DND-41 (cell line): Measurements from ENCODE around the gene MTA2.
"Not testable (repeated sequence)": the region's sequence is repeated elsewhere in the genome, so short reads cannot be mapped to it uniquely, and the experiment has no call there.

Experiments
- ATAC-seq: fragments of 200-7000 bp; cut with Tn5 transposase; 3 replicates; pipeline ENCODE4 v1.9.1; 2021; ENCODE audit warnings: low read depth; ENCODE audit not compliant: insufficient read depth
- DNase-seq: peaks from one replicate; pipeline ENCODE4 v3.0.0-alpha.2; 2020
- H2AFZ ChIP-seq: 2 replicates; pipeline ENCODE4 v1.6.0; 2012; ENCODE audit warnings: low read depth, low read length
- H3K27ac ChIP-seq: 2 replicates; pipeline ENCODE4 v1.5.1; 2012; ENCODE audit warnings: low read length, inconsistent platforms
- H3K27me3 ChIP-seq: fragments of 200-600 bp; sonication (generic); 2 replicates; pipeline ENCODE4 v1.6.0; 2012; ENCODE audit warnings: low read length, mild to moderate bottlenecking, inconsistent platforms; ENCODE audit not compliant: insufficient read depth, poor library complexity
- H3K36me3 ChIP-seq: 2 replicates; pipeline ENCODE4 v1.5.1; 2012; ENCODE audit warnings: low read length, inconsistent platforms; ENCODE audit not compliant: insufficient read depth
- H3K4me1 ChIP-seq: 2 replicates; pipeline ENCODE4 v1.5.1; 2012; ENCODE audit warnings: mild to moderate bottlenecking, low read length; ENCODE audit not compliant: insufficient read depth
- H3K4me2 ChIP-seq: 2 replicates; pipeline ENCODE4 v1.6.0; 2012; ENCODE audit warnings: mild to moderate bottlenecking, moderate library complexity, low read length, inconsistent platforms; ENCODE audit not compliant: insufficient read depth
- H3K4me3 ChIP-seq, 2 experiments: fragments of 200-600 bp in 1 of 2; shearing (Covaris generic) in 1 of 2; 2 replicates each; pipeline ENCODE4 v1.5.1; 2012 to 2016; ENCODE audit warnings: inconsistent platforms in 2 of 2, low read length in 2 of 2, mild to moderate bottlenecking in 2 of 2, low read depth in 1 of 2, moderate library complexity in 1 of 2
- H3K79me2 ChIP-seq: 2 replicates; pipeline ENCODE4 v1.6.0; 2012; ENCODE audit warnings: low read length, inconsistent platforms; ENCODE audit not compliant: insufficient read depth
- H3K9ac ChIP-seq: 2 replicates; pipeline ENCODE4 v1.6.0; 2012; ENCODE audit warnings: low read depth, mild to moderate bottlenecking, inconsistent platforms, low read length, moderate library complexity
- H3K9me3 ChIP-seq: 2 replicates; pipeline ENCODE4 v1.5.1; 2012; ENCODE audit warnings: low read length, moderate library complexity, mild to moderate bottlenecking, inconsistent platforms; ENCODE audit not compliant: insufficient read depth, severe bottlenecking
- H4K20me1 ChIP-seq: 2 replicates; pipeline ENCODE4 v1.6.0; 2012; ENCODE audit warnings: low read length; ENCODE audit not compliant: insufficient read depth
- CTCF ChIP-seq: IDR thresholded peaks from 2 replicates; pipeline ENCODE4 v1.5.1; 2012; ENCODE audit warnings: borderline replicate concordance, low read length, moderate library complexity, mild to moderate bottlenecking; ENCODE audit not compliant: poor library complexity, severe bottlenecking; ENCODE audit errors: extremely low read depth
- EZH2 ChIP-seq: IDR thresholded peaks from 3 replicates; pipeline ENCODE4 v1.6.1; 2012; ENCODE audit warnings: borderline replicate concordance, low read depth, mild to moderate bottlenecking, moderate library complexity, low read length, inconsistent platforms; ENCODE audit not compliant: severe bottlenecking

Gene MTA2

GRCh38 chr11:62567018-62567633 is 34.5 kb downstream of the MTA2 start:
- H3K4me2 ChIP-seq, result peak overlapping the region; percentile 28; the same call in 1 of the 2 replicates
- no peak overlapping the region for H2AFZ ChIP-seq
- no peaks in the 10 kb centered on the region for H3K27me3 ChIP-seq
- no peaks in the 10 kb centered on the region for H3K9me3 ChIP-seq
- peaks cover 96% of the 10 kb centered on the region for H3K36me3 ChIP-seq
- no peak overlapping the region for H3K4me3 ChIP-seq
- H3K79me2 ChIP-seq, result peaks cover 81% of the 10 kb centered on the region
- H4K20me1 ChIP-seq, result peaks cover 54% of the 10 kb centered on the region; the same call in 1 of the 2 replicates
- peaks cover 53% of the 10 kb centered on the region for H3K4me1 ChIP-seq
- no peak overlapping the region for H3K27ac ChIP-seq
- no peak for TF ChIP-seq EZH2
- ATAC-seq (no peak), DNase-seq (no peak)
- H3K9ac ChIP-seq, result no peak overlapping the region

- Histone ChIP-seq H3K27me3 (no peaks in the 10 kb centered on the region), H3K9me3 (no peaks in the 10 kb centered on the region), H2AFZ (no peak overlapping the region), H3K36me3 (peaks cover 94% of the 10 kb centered on the region), H3K27ac (no peak overlapping the region), H3K79me2 (peaks cover 72% of the 10 kb centered on the region), H3K9ac (no peak overlapping the region), H3K4me1 (peaks cover 48% of the 10 kb centered on the region), H4K20me1 (peaks cover 45% of the 10 kb centered on the region; the same call in 1 of the 2 replicates), H3K4me3 (no peak overlapping the region), H3K4me2 (no peak overlapping the region)
- DNase-seq (no peak), ATAC-seq (no peak)
- TF ChIP-seq EZH2 (no peak), CTCF (no peak)
Observed at GRCh38 chr11:62566247-62566646, 35.4 kb downstream of the MTA2 start.

- peaks cover 42% of the 10 kb centered on the region; the same call in 1 of the 2 replicates for H4K20me1 ChIP-seq
- no peak overlapping the region for H3K27ac ChIP-seq
- peaks cover 69% of the 10 kb centered on the region for H3K79me2 ChIP-seq
Observed at GRCh38 chr11:62565100-62565802, 36.4 kb downstream of the MTA2 start.

GRCh38 chr11:62561677-62562230 is 39.9 kb downstream of the MTA2 start:
- H3K9ac ChIP-seq, H3K9me3 ChIP-seq, H3K4me2 ChIP-seq, H3K27ac ChIP-seq, DNase-seq, H3K27me3 ChIP-seq, H2AFZ ChIP-seq, H3K4me3 ChIP-seq, ATAC-seq: not testable (repeated sequence)
- Histone ChIP-seq H3K36me3 (peaks cover 87% of the 10 kb centered on the region), H3K4me1 (peaks cover 62% of the 10 kb centered on the region), H4K20me1 (peaks cover 50% of the 10 kb centered on the region), H3K79me2 (peaks cover 39% of the 10 kb centered on the region)

More at GRCh38 chr11:62565100-62565802, 36.4 kb downstream of the MTA2 start:
- Histone ChIP-seq H3K27me3 (no peaks in the 10 kb centered on the region), H3K9me3 (no peaks in the 10 kb centered on the region), H2AFZ (no peak overlapping the region), H3K9ac (no peak overlapping the region), H3K4me1 (peaks cover 46% of the 10 kb centered on the region), H3K4me3 (no peak overlapping the region), H3K36me3 (peaks cover 94% of the 10 kb centered on the region), H3K4me2 (no peak overlapping the region)
- DNase-seq (no peak), ATAC-seq (no peak)
- TF ChIP-seq EZH2 (no peak), CTCF (no peak)
